Gastrocnemius medialis (tissue), 4 donors: ENCODE data around the gene CCDC33.

Experiments
- POLR2A ChIP-seq, 2 donors: fragments of 450-650 bp; IDR thresholded peaks; one replicate each; pipeline ENCODE4 v1.6.1; 2017; ENCODE audit warnings: antibody characterized with exemption in 2 of 2, mild to moderate bottlenecking in 2 of 2, moderate library complexity in 2 of 2
- TF ChIP-seq, protein P1 (sequence below), 5 experiments: fragments of 450-650 bp in 3 of 5; fragments of 200-600 bp in 2 of 5; sonication (generic) in 2 of 5; IDR thresholded peaks in 4 of 5; conservative IDR thresholded peaks in 1 of 5; 1 replicate in 4 of 5; 2 replicates in 1 of 5; pipeline ENCODE4 v1.5.1; 2016 to 2019; ENCODE audit warnings: antibody characterized with exemption in 5 of 5, mild to moderate bottlenecking in 3 of 5, moderate library complexity in 3 of 5

DNA sequence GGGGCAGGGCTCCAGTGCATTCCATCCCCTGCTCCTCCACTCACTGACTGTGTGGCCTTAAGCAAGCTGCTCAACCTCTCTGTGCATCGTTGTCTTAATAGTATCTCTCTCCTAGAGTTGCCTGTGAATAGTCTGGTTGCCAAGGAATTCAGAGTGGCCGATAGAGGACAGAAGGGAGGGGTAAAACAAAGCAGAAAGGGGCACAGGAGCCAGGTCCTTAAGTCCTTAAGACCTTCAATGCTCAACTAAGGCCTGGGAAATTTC, 145.0 kb downstream of the CCDC33 start:
- TF ChIP-seq, protein P1, sequence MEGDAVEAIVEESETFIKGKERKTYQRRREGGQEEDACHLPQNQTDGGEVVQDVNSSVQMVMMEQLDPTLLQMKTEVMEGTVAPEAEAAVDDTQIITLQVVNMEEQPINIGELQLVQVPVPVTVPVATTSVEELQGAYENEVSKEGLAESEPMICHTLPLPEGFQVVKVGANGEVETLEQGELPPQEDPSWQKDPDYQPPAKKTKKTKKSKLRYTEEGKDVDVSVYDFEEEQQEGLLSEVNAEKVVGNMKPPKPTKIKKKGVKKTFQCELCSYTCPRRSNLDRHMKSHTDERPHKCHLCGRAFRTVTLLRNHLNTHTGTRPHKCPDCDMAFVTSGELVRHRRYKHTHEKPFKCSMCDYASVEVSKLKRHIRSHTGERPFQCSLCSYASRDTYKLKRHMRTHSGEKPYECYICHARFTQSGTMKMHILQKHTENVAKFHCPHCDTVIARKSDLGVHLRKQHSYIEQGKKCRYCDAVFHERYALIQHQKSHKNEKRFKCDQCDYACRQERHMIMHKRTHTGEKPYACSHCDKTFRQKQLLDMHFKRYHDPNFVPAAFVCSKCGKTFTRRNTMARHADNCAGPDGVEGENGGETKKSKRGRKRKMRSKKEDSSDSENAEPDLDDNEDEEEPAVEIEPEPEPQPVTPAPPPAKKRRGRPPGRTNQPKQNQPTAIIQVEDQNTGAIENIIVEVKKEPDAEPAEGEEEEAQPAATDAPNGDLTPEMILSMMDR (IDR thresholded peaks at IDR 0.05 in 4 of 5, conservative IDR thresholded peaks at IDR 0.05 in 1 of 5), result no peak
- no peak for TF ChIP-seq POLR2A (IDR thresholded peaks at IDR 0.05)
